Type B pancreatic cell (in vitro differentiated cells): ENCODE results near the gene KCNJ14. TPM values are rescaled to one million over a fixed set of nuclear protein-coding genes. Genes with fewer than 3 reads are reported as not detected.
"Not testable (repeated sequence)": the region's sequence is repeated elsewhere in the genome, so short reads cannot be mapped to it uniquely, and the experiment has no call there.

Experiments used
- DNase-seq: peaks from one replicate; pipeline ENCODE4 v3.0.0; 2021; ENCODE audit warnings: mixed read lengths; ENCODE audit not compliant: unreplicated experiment; ENCODE audit errors: extremely low spot score
- H3K27ac Mint-ChIP-seq: 2 replicates; pipeline ENCODE4 v1.8.0; 2021; ENCODE audit warnings: mild to moderate bottlenecking, mixed read lengths
- H3K27me3 Mint-ChIP-seq: 2 replicates; pipeline ENCODE4 v1.8.0; 2021; ENCODE audit warnings: mixed read lengths
- H3K36me3 Mint-ChIP-seq: 2 replicates; pipeline ENCODE4 v1.8.0; 2021; ENCODE audit warnings: mixed read lengths
- H3K4me1 Mint-ChIP-seq: one replicate; pipeline ENCODE4 v1.8.0; 2021; ENCODE audit warnings: mixed read lengths; ENCODE audit not compliant: unreplicated experiment
- H3K4me3 Mint-ChIP-seq: 2 replicates; pipeline ENCODE4 v1.8.0; 2021; ENCODE audit warnings: mild to moderate bottlenecking, mixed read lengths
- H3K9me3 Mint-ChIP-seq: 2 replicates; pipeline ENCODE4 v1.8.0; 2021; ENCODE audit warnings: mixed read lengths
- total RNA-seq: library from RNA; stranded (reverse); gene quantifications from 2 replicates; pipeline ENCODE4 v1.2.1, GENCODE V29; 2021; ENCODE audit warnings: low replicate concordance
- TF ChIP-seq, protein P1 (sequence below): fragments of 200-600 bp; sonication (generic); conservative IDR thresholded peaks from 2 replicates; pipeline ENCODE4 v1.5.0; 2021; ENCODE audit warnings: antibody characterized with exemption, mild to moderate bottlenecking

KCNJ14 gene
- total RNA-seq, 1 donor from 2014 or later: 1.8 TPM

DNA sequence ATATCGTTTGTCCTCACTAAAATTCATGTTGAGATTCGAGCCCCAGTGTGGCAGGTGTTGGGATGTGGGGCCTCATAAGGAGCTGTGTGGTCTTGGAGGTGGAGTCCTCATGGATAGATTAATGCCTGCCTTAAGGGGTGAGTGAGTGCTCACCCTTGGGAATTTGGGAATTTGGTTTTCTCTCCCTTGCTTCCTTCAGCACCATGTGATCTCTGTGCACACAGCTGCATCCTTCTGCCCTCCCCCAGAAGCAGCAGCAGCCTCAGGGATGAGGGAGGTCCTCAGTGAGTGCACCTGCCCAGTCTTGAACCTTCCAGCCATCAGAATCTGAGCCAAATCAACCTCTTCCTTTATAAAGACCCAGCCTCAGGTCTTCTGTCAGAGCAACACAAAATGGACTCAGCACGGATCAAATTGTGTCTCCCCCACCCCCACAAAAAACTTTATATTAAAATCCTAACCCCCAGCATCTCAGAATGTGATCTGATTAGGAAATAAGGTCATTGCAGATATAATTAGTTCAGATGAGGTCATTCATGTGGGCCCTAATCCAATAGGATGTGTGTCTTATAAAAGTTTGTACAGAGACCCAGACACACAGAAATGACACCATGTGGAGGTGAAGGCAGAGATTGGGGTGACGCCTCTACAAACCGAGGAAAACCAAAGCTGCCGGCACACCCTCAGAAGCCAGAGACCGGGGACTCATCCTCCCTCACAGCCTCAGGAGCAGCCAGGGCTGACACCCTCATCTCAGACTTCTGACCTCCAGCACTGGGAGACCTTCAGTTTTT, 26.7 kb downstream of the KCNJ14 start:
- no peak for DNase-seq
- Mint-ChIP-seq H3K27me3 (no peaks in the 10 kb centered on the region), H3K4me3 (no peak overlapping the region), H3K4me1 (peaks cover 5% of the 10 kb centered on the region), H3K27ac (peak overlapping the region; percentile 39), H3K36me3 (peaks cover 11% of the 10 kb centered on the region), H3K9me3 (no peaks in the 10 kb centered on the region)
- TF ChIP-seq, protein P1, sequence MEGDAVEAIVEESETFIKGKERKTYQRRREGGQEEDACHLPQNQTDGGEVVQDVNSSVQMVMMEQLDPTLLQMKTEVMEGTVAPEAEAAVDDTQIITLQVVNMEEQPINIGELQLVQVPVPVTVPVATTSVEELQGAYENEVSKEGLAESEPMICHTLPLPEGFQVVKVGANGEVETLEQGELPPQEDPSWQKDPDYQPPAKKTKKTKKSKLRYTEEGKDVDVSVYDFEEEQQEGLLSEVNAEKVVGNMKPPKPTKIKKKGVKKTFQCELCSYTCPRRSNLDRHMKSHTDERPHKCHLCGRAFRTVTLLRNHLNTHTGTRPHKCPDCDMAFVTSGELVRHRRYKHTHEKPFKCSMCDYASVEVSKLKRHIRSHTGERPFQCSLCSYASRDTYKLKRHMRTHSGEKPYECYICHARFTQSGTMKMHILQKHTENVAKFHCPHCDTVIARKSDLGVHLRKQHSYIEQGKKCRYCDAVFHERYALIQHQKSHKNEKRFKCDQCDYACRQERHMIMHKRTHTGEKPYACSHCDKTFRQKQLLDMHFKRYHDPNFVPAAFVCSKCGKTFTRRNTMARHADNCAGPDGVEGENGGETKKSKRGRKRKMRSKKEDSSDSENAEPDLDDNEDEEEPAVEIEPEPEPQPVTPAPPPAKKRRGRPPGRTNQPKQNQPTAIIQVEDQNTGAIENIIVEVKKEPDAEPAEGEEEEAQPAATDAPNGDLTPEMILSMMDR: no peak

DNA sequence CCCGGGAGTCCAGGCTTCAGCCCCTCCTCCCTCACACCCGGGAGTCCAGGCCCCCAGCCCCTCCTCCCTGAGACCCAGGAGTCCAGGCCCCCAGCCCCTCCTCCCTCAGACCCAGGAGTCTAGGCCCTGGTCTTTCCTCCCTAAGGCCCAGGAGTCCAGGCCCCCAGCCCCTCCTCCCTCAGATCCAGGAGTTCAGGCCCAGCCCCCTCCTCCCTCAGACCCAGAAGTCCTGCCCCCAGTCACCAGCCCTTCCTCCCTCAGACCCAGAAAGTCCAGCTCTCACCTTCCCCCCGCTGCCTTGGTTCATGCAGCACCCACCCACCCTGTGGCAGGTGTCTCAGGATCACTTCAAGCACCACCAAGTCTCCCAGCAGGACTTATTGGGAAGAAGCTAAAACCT, 27.9 kb downstream of the KCNJ14 start:
- no peaks in the 10 kb centered on the region for H3K9me3 Mint-ChIP-seq
- no peak overlapping the region for H3K4me3 Mint-ChIP-seq
- H3K27ac Mint-ChIP-seq: peak overlapping the region; percentile 83
- DNase-seq: no peak
- H3K4me1 Mint-ChIP-seq: peaks cover 5% of the 10 kb centered on the region
- TF ChIP-seq, protein P1: no peak
- H3K36me3 Mint-ChIP-seq: peaks cover 13% of the 10 kb centered on the region
- H3K27me3 Mint-ChIP-seq: no peaks in the 10 kb centered on the region

DNA sequence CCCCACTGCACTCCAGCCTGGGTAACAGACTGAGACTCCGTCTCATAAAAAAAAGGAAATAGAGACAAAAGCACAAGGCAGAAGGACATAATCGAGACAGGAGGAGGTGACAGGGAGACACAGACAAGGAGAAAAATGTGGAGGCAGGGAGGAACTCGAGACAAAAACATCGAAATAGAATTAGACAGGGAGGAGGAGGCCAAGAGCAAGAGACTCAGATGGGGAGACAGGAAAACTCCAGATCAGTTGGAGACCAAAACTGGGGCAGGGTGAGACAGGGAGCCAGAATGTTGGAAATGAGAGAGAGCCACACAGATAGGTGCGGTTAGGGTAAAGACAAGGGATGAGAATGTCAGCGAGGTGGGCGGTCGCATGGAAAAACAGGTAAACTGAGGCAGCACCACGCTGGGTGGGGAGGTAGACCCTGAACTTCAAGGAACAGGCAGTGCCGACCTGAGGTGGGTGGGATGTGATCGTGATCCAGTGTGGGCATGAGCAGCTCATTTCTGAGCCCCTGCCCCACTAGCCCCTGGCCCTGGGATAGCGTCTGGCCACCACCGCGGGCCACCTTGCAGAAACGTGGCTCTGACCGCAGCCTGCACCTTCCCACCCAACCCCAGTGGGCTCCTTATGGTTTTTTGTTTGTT, 29.0 kb downstream of the KCNJ14 start:
- Mint-ChIP-seq H3K27me3 (no peaks in the 10 kb centered on the region), H3K9me3 (no peaks in the 10 kb centered on the region), H3K36me3 (peaks cover 12% of the 10 kb centered on the region), H3K4me3 (peak overlapping the region; percentile 24), H3K27ac (peak overlapping the region; percentile 71), H3K4me1 (peaks cover 5% of the 10 kb centered on the region)
- DNase-seq: no peak
- TF ChIP-seq, protein P1: no peak

DNA sequence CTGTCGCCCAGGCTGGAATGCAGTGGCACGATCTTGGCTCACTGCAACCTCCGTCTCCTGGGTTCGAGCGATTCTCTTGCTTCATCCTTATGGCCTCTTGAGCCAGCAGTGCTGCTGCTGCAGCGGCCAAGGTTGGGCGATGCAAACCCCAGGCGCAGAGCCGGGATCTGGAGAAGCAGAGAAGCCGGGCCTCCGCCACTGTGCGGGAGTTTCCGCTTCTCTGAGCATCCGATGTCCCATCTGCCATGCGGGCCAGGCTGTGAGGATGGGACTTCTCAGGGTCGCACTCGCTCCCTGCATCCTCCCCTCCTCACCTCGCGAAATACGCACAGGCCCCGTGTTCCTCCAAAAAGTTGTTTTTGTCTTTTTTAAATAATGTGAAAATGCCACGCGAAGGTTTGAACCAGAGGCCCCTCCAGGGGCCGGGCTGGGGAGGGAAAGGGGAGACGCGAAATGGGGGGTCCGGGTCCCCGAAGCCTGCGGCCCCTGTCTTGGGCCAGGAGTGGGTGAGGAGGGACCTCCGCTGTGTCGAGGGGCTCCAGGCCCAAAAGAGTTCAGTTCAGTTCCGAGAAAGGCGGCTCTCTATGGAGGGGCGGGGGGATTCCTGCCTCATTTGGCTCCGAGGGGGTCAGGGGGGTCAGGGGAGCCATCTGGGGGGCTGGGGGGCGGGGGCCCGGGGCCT, 29.7 kb downstream of the KCNJ14 start:
- no peak overlapping the region for H3K27ac Mint-ChIP-seq
- H3K27me3 Mint-ChIP-seq: no peaks in the 10 kb centered on the region
- no peaks in the 10 kb centered on the region for H3K9me3 Mint-ChIP-seq
- H3K4me3 Mint-ChIP-seq: no peak overlapping the region
- TF ChIP-seq, protein P1: no peak
- peaks cover 8% of the 10 kb centered on the region for H3K36me3 Mint-ChIP-seq
- no peak for DNase-seq
- peaks cover 5% of the 10 kb centered on the region for H3K4me1 Mint-ChIP-seq

DNA sequence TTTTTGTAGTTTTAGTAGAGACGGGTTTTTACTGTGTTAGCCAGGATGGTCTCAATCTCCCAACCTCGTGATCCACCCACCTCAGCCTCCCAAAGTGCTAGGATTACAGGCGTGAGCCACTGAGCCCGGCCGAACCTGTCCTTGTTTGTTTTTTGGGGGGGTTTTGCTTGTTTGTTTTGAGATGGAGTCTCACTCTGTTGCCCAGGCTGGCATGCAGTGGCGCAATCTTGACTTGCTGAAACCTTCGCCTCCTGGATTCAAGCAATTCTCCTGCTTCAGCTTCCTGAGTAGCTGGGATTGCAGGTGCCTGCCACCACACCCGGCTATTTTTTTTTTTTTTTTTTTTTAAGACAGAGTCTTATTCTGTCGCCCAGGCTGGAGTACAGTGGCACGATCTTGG, 31.3 kb downstream of the KCNJ14 start:
- DNase-seq, H3K9me3 Mint-ChIP-seq, H3K27me3 Mint-ChIP-seq, H3K36me3 Mint-ChIP-seq, H3K27ac Mint-ChIP-seq, H3K4me3 Mint-ChIP-seq: not testable (repeated sequence)
- H3K4me1 Mint-ChIP-seq: peaks cover 12% of the 10 kb centered on the region

DNA sequence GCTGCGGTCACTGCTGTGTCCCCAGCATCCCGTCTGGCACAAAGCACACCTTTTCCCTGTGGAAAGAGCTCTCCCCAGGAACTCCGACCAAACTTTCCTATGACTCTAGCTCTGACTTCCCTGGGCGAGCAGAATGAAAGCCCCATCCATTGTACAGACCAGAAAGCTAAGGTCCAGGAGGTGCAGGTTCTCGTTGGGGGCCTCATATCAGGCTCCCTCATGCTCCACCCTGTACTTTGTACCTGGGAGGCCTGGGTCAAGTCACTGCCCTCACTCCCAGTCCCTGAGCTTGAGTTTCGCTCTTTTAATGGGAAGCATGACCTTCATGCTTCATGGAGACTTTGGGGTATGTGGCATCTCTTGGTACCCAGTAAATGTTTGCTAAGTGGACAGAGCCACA, 32.2 kb downstream of the KCNJ14 start:
- Mint-ChIP-seq H3K4me1 (peaks cover 20% of the 10 kb centered on the region), H3K9me3 (peaks cover 3% of the 10 kb centered on the region), H3K4me3 (no peak overlapping the region), H3K27me3 (peaks cover 17% of the 10 kb centered on the region), H3K36me3 (peaks cover 3% of the 10 kb centered on the region), H3K27ac (no peak overlapping the region)
- TF ChIP-seq, protein P1: no peak
- DNase-seq: no peak
